Astrocyte (in vitro differentiated cells and primary cell): Measurements from ENCODE around the gene ZC3H12C. TPM values are rescaled to one million over a fixed set of nuclear protein-coding genes. Genes with fewer than 3 reads are reported as not detected.

Experiments used
- DNase-seq: peaks from one replicate; pipeline ENCODE4 v3.0.0-alpha.2; 2010; ENCODE audit warnings: low read depth
- FAIRE-seq: peaks from 2 replicates; lab custom pipeline; 2011; peaks lifted over from hg19 to GRCh38; lab: Jason Lieb, UNC
- H2AFZ ChIP-seq: 2 replicates; pipeline ENCODE4 v1.6.0; 2012; ENCODE audit warnings: low read depth, low read length, inconsistent platforms
- H3K27ac ChIP-seq: 2 replicates; pipeline ENCODE4 v1.5.1; 2011; ENCODE audit warnings: low read depth, low read length, inconsistent platforms
- H3K27me3 ChIP-seq: 2 replicates; pipeline ENCODE4 v1.6.0; 2011; ENCODE audit warnings: low read length, inconsistent platforms; ENCODE audit not compliant: insufficient read depth
- H3K36me3 ChIP-seq: 2 replicates; pipeline ENCODE4 v1.5.1; 2011; ENCODE audit warnings: low read length, inconsistent platforms; ENCODE audit not compliant: insufficient read depth
- H3K4me1 ChIP-seq: 2 replicates; pipeline ENCODE4 v1.5.1; 2011; ENCODE audit warnings: low read length, inconsistent platforms; ENCODE audit not compliant: insufficient read depth
- H3K4me2 ChIP-seq: 2 replicates; pipeline ENCODE4 v1.6.0; 2012; ENCODE audit warnings: low read length, inconsistent platforms
- H3K4me3 ChIP-seq: 2 replicates; pipeline ENCODE4 v1.5.1; 2011; ENCODE audit warnings: low read depth, mild to moderate bottlenecking, low read length, inconsistent platforms; ENCODE audit not compliant: insufficient read depth
- H3K79me2 ChIP-seq: 2 replicates; pipeline ENCODE4 v1.6.0; 2012; ENCODE audit warnings: mild to moderate bottlenecking, low read length, inconsistent platforms; ENCODE audit not compliant: insufficient read depth
- H3K9ac ChIP-seq: 2 replicates; pipeline ENCODE4 v1.6.0; 2012; ENCODE audit warnings: mild to moderate bottlenecking, low read length, inconsistent platforms
- H3K9me3 ChIP-seq: 2 replicates; pipeline ENCODE4 v1.5.1; 2012; ENCODE audit warnings: low read depth, mild to moderate bottlenecking, low read length, inconsistent platforms; ENCODE audit not compliant: insufficient read depth
- H4K20me1 ChIP-seq: 2 replicates; pipeline ENCODE4 v1.6.0; 2012; ENCODE audit warnings: low read length, inconsistent platforms; ENCODE audit not compliant: insufficient read depth
- H3K27ac Mint-ChIP-seq: one replicate; pipeline ENCODE4 v1.8.0; 2021; ENCODE audit warnings: mild to moderate bottlenecking, mixed read lengths; ENCODE audit not compliant: unreplicated experiment
- H3K27me3 Mint-ChIP-seq: one replicate; pipeline ENCODE4 v1.8.0; 2021; ENCODE audit warnings: low read depth, mixed read lengths; ENCODE audit not compliant: unreplicated experiment
- H3K36me3 Mint-ChIP-seq: one replicate; pipeline ENCODE4 v1.8.0; 2021; ENCODE audit warnings: low read depth, mixed read lengths; ENCODE audit not compliant: unreplicated experiment
- H3K4me1 Mint-ChIP-seq: one replicate; pipeline ENCODE4 v1.8.0; 2021; ENCODE audit warnings: low read depth, mixed read lengths; ENCODE audit not compliant: unreplicated experiment
- H3K4me3 Mint-ChIP-seq: one replicate; pipeline ENCODE4 v1.8.0; 2021; ENCODE audit warnings: mild to moderate bottlenecking, moderate library complexity, mixed read lengths; ENCODE audit not compliant: unreplicated experiment
- H3K9me3 Mint-ChIP-seq: one replicate; pipeline ENCODE4 v1.8.0; 2021; ENCODE audit warnings: mild to moderate bottlenecking, mixed read lengths; ENCODE audit not compliant: unreplicated experiment
- EZH2 ChIP-seq: IDR thresholded peaks from 2 replicates; pipeline ENCODE4 v1.6.1; 2012; ENCODE audit warnings: mild to moderate bottlenecking, low read length, inconsistent platforms; ENCODE audit not compliant: insufficient read depth
- total RNA-seq: library from RNA; stranded (reverse); gene quantifications from 2 replicates; pipeline ENCODE4 v1.2.1, GENCODE V29; 2021
- TF ChIP-seq, protein P1 (sequence below): IDR thresholded peaks from 2 replicates; pipeline ENCODE4 v1.5.1; 2011; ENCODE audit warnings: low read depth, mild to moderate bottlenecking, inconsistent platforms, low read length, moderate library complexity; ENCODE audit not compliant: insufficient read depth

The ZC3H12C gene
- total RNA-seq, 1 donor from 2014 or later, result 12.0 TPM

GRCh38 chr11:110173811-110174644, 80.8 kb downstream of the ZC3H12C start:
- DNase-seq (peak; percentile 72), FAIRE-seq (peak; percentile 67)
- Histone ChIP-seq H3K4me3 (no peak overlapping the region), H3K9me3 (no peaks in the 10 kb centered on the region), H3K4me2 (peak overlapping the region; percentile 76), H3K36me3 (no peaks in the 10 kb centered on the region), H2AFZ (peak overlapping the region; percentile 31), H3K9ac (peak overlapping the region; percentile 4), H3K27ac (no peak overlapping the region), H4K20me1 (no peaks in the 10 kb centered on the region), H3K27me3 (no peaks in the 10 kb centered on the region), H3K79me2 (no peaks in the 10 kb centered on the region), H3K4me1 (peaks cover 14% of the 10 kb centered on the region)
- Mint-ChIP-seq H3K9me3 (peaks cover 2% of the 10 kb centered on the region), H3K27me3 (peaks cover 6% of the 10 kb centered on the region), H3K4me3 (no peak overlapping the region), H3K4me1 (peaks cover 19% of the 10 kb centered on the region), H3K27ac (peak overlapping the region; percentile 5), H3K36me3 (no peaks in the 10 kb centered on the region)
- no peak for TF ChIP-seq EZH2
- TF ChIP-seq, protein P1, sequence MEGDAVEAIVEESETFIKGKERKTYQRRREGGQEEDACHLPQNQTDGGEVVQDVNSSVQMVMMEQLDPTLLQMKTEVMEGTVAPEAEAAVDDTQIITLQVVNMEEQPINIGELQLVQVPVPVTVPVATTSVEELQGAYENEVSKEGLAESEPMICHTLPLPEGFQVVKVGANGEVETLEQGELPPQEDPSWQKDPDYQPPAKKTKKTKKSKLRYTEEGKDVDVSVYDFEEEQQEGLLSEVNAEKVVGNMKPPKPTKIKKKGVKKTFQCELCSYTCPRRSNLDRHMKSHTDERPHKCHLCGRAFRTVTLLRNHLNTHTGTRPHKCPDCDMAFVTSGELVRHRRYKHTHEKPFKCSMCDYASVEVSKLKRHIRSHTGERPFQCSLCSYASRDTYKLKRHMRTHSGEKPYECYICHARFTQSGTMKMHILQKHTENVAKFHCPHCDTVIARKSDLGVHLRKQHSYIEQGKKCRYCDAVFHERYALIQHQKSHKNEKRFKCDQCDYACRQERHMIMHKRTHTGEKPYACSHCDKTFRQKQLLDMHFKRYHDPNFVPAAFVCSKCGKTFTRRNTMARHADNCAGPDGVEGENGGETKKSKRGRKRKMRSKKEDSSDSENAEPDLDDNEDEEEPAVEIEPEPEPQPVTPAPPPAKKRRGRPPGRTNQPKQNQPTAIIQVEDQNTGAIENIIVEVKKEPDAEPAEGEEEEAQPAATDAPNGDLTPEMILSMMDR, result peak; percentile 90

DNA sequence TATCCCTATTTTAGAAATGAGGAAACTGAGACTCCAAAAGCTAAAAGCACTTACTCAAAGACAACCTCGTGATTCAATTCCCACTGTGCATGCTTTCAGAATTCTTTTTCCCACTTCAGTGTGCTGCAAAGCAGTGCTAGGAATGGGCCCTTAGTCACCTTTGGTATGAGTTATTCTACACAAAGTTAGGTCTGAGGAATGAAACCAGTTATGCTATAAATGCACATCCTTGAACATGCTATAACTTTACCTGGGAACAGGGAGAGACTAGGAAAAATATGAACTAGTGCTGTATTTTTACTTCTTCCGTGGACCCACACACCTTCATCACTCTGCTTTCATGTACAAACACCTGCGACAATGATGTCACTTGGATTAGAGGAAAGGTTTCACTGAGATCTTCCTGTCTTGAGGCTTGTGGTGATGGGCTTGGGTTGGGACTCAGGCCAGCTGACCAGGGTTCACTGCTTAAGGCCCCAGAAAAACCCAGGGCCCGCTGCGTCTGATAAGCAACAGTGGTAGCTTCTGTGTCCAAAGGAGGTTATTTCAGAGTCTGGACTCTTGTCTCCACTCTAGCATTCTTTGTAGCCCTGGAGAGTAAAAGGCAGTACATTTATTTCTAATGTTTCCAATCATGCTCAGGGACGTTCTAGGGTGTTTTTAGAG, 81.6 kb downstream of the ZC3H12C start:
- Histone ChIP-seq H4K20me1 (no peaks in the 10 kb centered on the region), H3K27ac (no peak overlapping the region), H3K36me3 (no peaks in the 10 kb centered on the region), H2AFZ (no peak overlapping the region), H3K4me1 (peaks cover 14% of the 10 kb centered on the region), H3K4me3 (no peak overlapping the region), H3K9ac (no peak overlapping the region), H3K4me2 (peak overlapping the region; percentile 76), H3K9me3 (no peaks in the 10 kb centered on the region), H3K27me3 (no peaks in the 10 kb centered on the region), H3K79me2 (no peaks in the 10 kb centered on the region)
- H3K27ac Mint-ChIP-seq, result peak overlapping the region; percentile 59
- H3K36me3 Mint-ChIP-seq, result no peaks in the 10 kb centered on the region
- no peak overlapping the region for H3K4me3 Mint-ChIP-seq
- H3K27me3 Mint-ChIP-seq, result peaks cover 6% of the 10 kb centered on the region
- DNase-seq, result peak; percentile 74
- TF ChIP-seq, protein P1, result no peak
- TF ChIP-seq EZH2, result no peak
- H3K9me3 Mint-ChIP-seq, result peaks cover 2% of the 10 kb centered on the region
- H3K4me1 Mint-ChIP-seq, result peaks cover 19% of the 10 kb centered on the region
- no peak for FAIRE-seq
